Measurements from ENCODE around the gene SAA1. TPM values are rescaled to one million over a fixed set of nuclear protein-coding genes. Genes with fewer than 3 reads are reported as not detected.

Gene SAA1
- total RNA-seq, 1 experiment from 2014 or later: 7.9 TPM

- H3K9me3 ChIP-seq (ENCODE audit: control insufficient read depth, insufficient read depth, low read depth, low read length): no peaks in the 10 kb centered on the region
- ATAC-seq (no peak), DNase-seq (ENCODE audit: low read depth, low spot score) (no peak)
- intact Hi-C loops (cut with micrococcal nuclease; ENCODE audit: unreplicated experiment) (no loop called here), in situ Hi-C loops (cut with HindIII; ENCODE audit: low pct_unique_long_range_greater_than_20kb, low sequenced_read_pairs) (no loop called here)
- no peaks in the 10 kb centered on the region; the same call in 1 of the 2 replicates for H3K4me1 ChIP-seq (ENCODE audit: control insufficient read depth, insufficient read depth, low read length)
- POLR2A ChIA-PET: no interaction called here
- no peak overlapping the region for H3K4me3 ChIP-seq (ENCODE audit: low read depth in 2 of 2, low read length in 2 of 2)
- TF ChIP-seq SIN3A (IDR thresholded peaks at IDR 0.05; ENCODE audit: borderline replicate concordance, insufficient read depth, low read depth, low read length) (no peak), TCF7L2 (IDR thresholded peaks at IDR 0.05; ENCODE audit: low read depth, low read length) (no peak), POLR2AphosphoS5 (IDR thresholded peaks at IDR 0.05; ENCODE audit: low read depth, low read length) (no peak), CTCF (IDR thresholded peaks at IDR 0.05) (no peak)
- TF ChIP-seq, protein P1, sequence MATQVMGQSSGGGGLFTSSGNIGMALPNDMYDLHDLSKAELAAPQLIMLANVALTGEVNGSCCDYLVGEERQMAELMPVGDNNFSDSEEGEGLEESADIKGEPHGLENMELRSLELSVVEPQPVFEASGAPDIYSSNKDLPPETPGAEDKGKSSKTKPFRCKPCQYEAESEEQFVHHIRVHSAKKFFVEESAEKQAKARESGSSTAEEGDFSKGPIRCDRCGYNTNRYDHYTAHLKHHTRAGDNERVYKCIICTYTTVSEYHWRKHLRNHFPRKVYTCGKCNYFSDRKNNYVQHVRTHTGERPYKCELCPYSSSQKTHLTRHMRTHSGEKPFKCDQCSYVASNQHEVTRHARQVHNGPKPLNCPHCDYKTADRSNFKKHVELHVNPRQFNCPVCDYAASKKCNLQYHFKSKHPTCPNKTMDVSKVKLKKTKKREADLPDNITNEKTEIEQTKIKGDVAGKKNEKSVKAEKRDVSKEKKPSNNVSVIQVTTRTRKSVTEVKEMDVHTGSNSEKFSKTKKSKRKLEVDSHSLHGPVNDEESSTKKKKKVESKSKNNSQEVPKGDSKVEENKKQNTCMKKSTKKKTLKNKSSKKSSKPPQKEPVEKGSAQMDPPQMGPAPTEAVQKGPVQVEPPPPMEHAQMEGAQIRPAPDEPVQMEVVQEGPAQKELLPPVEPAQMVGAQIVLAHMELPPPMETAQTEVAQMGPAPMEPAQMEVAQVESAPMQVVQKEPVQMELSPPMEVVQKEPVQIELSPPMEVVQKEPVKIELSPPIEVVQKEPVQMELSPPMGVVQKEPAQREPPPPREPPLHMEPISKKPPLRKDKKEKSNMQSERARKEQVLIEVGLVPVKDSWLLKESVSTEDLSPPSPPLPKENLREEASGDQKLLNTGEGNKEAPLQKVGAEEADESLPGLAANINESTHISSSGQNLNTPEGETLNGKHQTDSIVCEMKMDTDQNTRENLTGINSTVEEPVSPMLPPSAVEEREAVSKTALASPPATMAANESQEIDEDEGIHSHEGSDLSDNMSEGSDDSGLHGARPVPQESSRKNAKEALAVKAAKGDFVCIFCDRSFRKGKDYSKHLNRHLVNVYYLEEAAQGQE (IDR thresholded peaks at IDR 0.05; ENCODE audit: insufficient read depth in 1 of 2, low read depth in 2 of 2, low read length in 1 of 2): no peak
- no peaks in the 10 kb centered on the region for H3K27me3 ChIP-seq (ENCODE audit: control insufficient read depth, insufficient read depth, low read length)
- BruUV-seq (replicated peaks): no TSS peak
- peaks cover 25% of the 10 kb centered on the region for H3K36me3 ChIP-seq (ENCODE audit: control insufficient read depth, insufficient read depth, low read length)
- H3K27ac ChIP-seq (ENCODE audit: low read length): no peak overlapping the region
- CTCF ChIA-PET: no interaction called here
Measured at GRCh38 chr11:18309691-18310090, 43.6 kb downstream of the SAA1 start.

DNA sequence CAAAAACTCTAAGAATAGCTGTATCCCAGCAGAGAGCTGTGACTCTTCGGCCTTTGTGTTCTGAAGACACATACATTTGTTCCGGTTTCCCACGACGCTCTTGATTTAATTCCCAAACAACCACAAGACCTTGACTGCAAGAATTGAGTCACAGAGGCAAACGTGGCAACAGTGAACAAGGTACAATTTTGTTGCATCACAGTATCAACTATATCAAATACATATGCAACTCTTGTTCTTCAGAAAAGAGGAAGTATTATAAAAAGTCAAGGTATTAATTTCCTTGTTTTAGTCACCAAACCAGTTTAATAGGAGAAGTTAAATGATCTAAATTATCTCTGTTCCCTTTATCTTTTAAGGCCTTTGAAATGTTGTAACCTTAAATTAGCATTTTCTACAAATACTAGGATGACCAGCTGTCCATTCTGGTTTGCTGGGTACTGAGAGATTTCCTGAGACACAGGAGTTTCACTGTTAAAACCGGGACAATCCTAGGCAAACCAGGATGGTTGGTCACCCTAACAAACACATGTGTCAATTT, 44.8 kb downstream of the SAA1 start:
- Histone ChIP-seq H3K4me3 (ENCODE audit: low read depth in 2 of 2, low read length in 2 of 2) (no peak overlapping the region), H3K27me3 (ENCODE audit: control insufficient read depth, insufficient read depth, low read length) (no peaks in the 10 kb centered on the region), H3K27ac (ENCODE audit: low read length) (no peak overlapping the region), H3K4me1 (ENCODE audit: control insufficient read depth, insufficient read depth, low read length) (no peaks in the 10 kb centered on the region; the same call in 1 of the 2 replicates), H3K36me3 (ENCODE audit: control insufficient read depth, insufficient read depth, low read length) (peaks cover 19% of the 10 kb centered on the region), H3K9me3 (ENCODE audit: control insufficient read depth, insufficient read depth, low read depth, low read length) (no peaks in the 10 kb centered on the region)
- ATAC-seq: no peak
- TF ChIP-seq SIN3A (IDR thresholded peaks at IDR 0.05; ENCODE audit: borderline replicate concordance, insufficient read depth, low read depth, low read length): no peak
- no peak for TF ChIP-seq CTCF (IDR thresholded peaks at IDR 0.05)
- no peak for TF ChIP-seq TCF7L2 (IDR thresholded peaks at IDR 0.05; ENCODE audit: low read depth, low read length)
- no peak for TF ChIP-seq POLR2AphosphoS5 (IDR thresholded peaks at IDR 0.05; ENCODE audit: low read depth, low read length)
- TF ChIP-seq, protein P1 (IDR thresholded peaks at IDR 0.05; ENCODE audit: insufficient read depth in 1 of 2, low read depth in 2 of 2, low read length in 1 of 2): no peak
- no TSS peak for BruUV-seq (replicated peaks)
- intact Hi-C loops (cut with micrococcal nuclease; ENCODE audit: unreplicated experiment): no loop called here
- in situ Hi-C loops (cut with HindIII; ENCODE audit: low pct_unique_long_range_greater_than_20kb, low sequenced_read_pairs): no loop called here
- CTCF ChIA-PET: no interaction called here
- POLR2A ChIA-PET: interaction anchor here (0.6 to 0.7 kb wide), 2 partner anchors 162 to 209 kb away, joined by 3 read pairs; no protein-coding TSS in a partner anchor
- DNase-seq (ENCODE audit: low read depth, low spot score): no peak
